HCT116 (cell line): Measurements from ENCODE around the gene OBSCN. TPM values are rescaled to one million over a fixed set of nuclear protein-coding genes. Genes with fewer than 3 reads are reported as not detected.

Experiments used
- ATAC-seq: fragments of 200-7000 bp; cut with Tn5 transposase; 2 replicates; pipeline ENCODE4 v1.9.1; 2020; ENCODE audit warnings: mild to moderate bottlenecking, moderate library complexity
- BruUV-seq: library from RNA; stranded (reverse); fragments of 400-500 nt; replicated peaks from 2 replicates; lab custom pipeline; 2021; lab: Mats Ljungman, UMichigan
- CTCF ChIA-PET: fragments of 300-600 bp; sonication (Branson Sonifier 250); formaldehyde crosslinking; loops from one replicate; lab custom pipeline; 2021; ENCODE audit warnings: antibody characterized with exemption; lab: Charles Lee
- POLR2A ChIA-PET: fragments of 300-600, 350-600 bp; sonication (Branson Sonifier 250); formaldehyde crosslinking; loops from one replicate; lab custom pipeline; 2021; ENCODE audit warnings: antibody characterized with exemption; lab: Charles Lee
- RAD21 ChIA-PET, 2 experiments: fragments of 300-600 bp; sonication (Branson Sonifier 250); formaldehyde crosslinking; loops; one replicate each; lab custom pipeline; 2023; ENCODE audit warnings: low total read pairs in 2 of 2; ENCODE audit not compliant: uncharacterized antibody in 2 of 2, unreplicated experiment in 2 of 2, low non-redundant PET in 1 of 2; lab: Charles Lee
- DNase-seq: peaks from one replicate; pipeline ENCODE4 v3.0.0-alpha.2; 2010; ENCODE audit warnings: low read depth, low spot score
- H2AFZ ChIP-seq: fragments of 200-600 bp; shearing (Covaris generic), sonication (generic); 2 replicates; pipeline ENCODE4 v1.6.1; 2017; ENCODE audit warnings: low read depth, mixed run types, mixed read lengths, antibody characterized with exemption, low read length; ENCODE audit not compliant: poor library complexity, severe bottlenecking
- H3K27ac ChIP-seq: 2 replicates; pipeline ENCODE4 v1.5.1; 2012; ENCODE audit warnings: low read depth, low read length
- H3K27me3 ChIP-seq: fragments of 200-600 bp; sonication (generic); 2 replicates; pipeline ENCODE4 v1.6.1; 2016; ENCODE audit warnings: mixed run types, low read length, mixed read lengths; ENCODE audit not compliant: insufficient read depth
- H3K36me3 ChIP-seq, 2 experiments: fragments of 200-500 bp in 1 of 2; fragments of 200-600 bp in 1 of 2; sonication (Bioruptor generic) in 1 of 2; sonication (generic) in 1 of 2; 2 replicates each; pipeline versions ENCODE4 v1.5.1 to v1.6.1; 2014 to 2016; ENCODE audit warnings: low read length in 2 of 2, inconsistent platforms in 1 of 2, mixed read lengths in 1 of 2, mixed run types in 1 of 2; ENCODE audit not compliant: insufficient read depth in 2 of 2, control insufficient read depth in 1 of 2
- H3K4me1 ChIP-seq, 2 experiments: fragments of 200-600 bp in 1 of 2; sonication (generic) in 1 of 2; 2 replicates each; pipeline versions ENCODE4 v1.5.1 to v1.6.1; 2012 to 2017; ENCODE audit warnings: low read length in 2 of 2, inconsistent platforms in 1 of 2, mild to moderate bottlenecking in 1 of 2, mixed read lengths in 1 of 2, mixed run types in 1 of 2, moderate library complexity in 1 of 2; ENCODE audit not compliant: insufficient read depth in 2 of 2, control insufficient read depth in 1 of 2
- H3K4me2 ChIP-seq: fragments of 200-600 bp; sonication (generic); 2 replicates; pipeline ENCODE4 v1.6.1; 2017; ENCODE audit warnings: mixed run types, low read length, mixed read lengths
- H3K4me3 ChIP-seq, 2 experiments: fragments of 200-600 bp in 1 of 2; sonication (generic) in 1 of 2; replicated peaks in 1 of 2; 2 replicates each; pipeline ENCODE4 v1.5.1; 2011 to 2016; ENCODE audit warnings: low read length in 2 of 2, control low read depth in 1 of 2, low read depth in 1 of 2, mild to moderate bottlenecking in 1 of 2, mixed read lengths in 1 of 2, mixed run types in 1 of 2
- H3K79me2 ChIP-seq: fragments of 200-600 bp; sonication (generic); 2 replicates; pipeline ENCODE4 v1.6.1; 2017; ENCODE audit warnings: mild to moderate bottlenecking, mixed run types, low read length, moderate library complexity, mixed read lengths; ENCODE audit not compliant: insufficient read depth
- H3K9ac ChIP-seq: fragments of 200-600 bp; sonication (generic); 2 replicates; pipeline ENCODE4 v1.6.1; 2016; ENCODE audit warnings: low read length, mixed read lengths
- H3K9me2 ChIP-seq: fragments of 200-600 bp; sonication (generic), shearing (Covaris generic); 2 replicates; pipeline ENCODE4 v1.6.1; 2017; ENCODE audit warnings: mixed run types, mild to moderate bottlenecking, moderate library complexity; ENCODE audit not compliant: insufficient read depth
- H3K9me3 ChIP-seq, 2 experiments: fragments of 200-500 bp in 1 of 2; fragments of 200-600 bp in 1 of 2; sonication (Bioruptor generic) in 1 of 2; sonication (generic) in 1 of 2; 2 replicates each; pipeline ENCODE4 v1.6.1; 2014 to 2017; ENCODE audit warnings: low read length in 2 of 2, mixed read lengths in 2 of 2, inconsistent platforms in 1 of 2, low read depth in 1 of 2, mild to moderate bottlenecking in 1 of 2, mixed run types in 1 of 2, moderate library complexity in 1 of 2; ENCODE audit not compliant: control insufficient read depth in 1 of 2, insufficient read depth in 1 of 2
- H4K20me1 ChIP-seq: fragments of 200-600 bp; sonication (generic), shearing (Covaris generic); 2 replicates; pipeline ENCODE4 v1.6.1; 2017; ENCODE audit warnings: mixed run types, mild to moderate bottlenecking, moderate library complexity; ENCODE audit not compliant: insufficient read depth
- CEBPB ChIP-seq: IDR thresholded peaks from 2 replicates; pipeline ENCODE4 v1.6.1; 2012; ENCODE audit warnings: low read depth
- EZH2 ChIP-seq: fragments of 200-600 bp; sonication (generic); IDR thresholded peaks from 2 replicates; pipeline ENCODE4 v1.6.1; 2017; ENCODE audit warnings: antibody characterized with exemption, mixed run types
- EZH2phosphoT487 ChIP-seq: fragments of 200-600 bp; IDR thresholded peaks from 2 replicates; pipeline ENCODE4 v1.6.1; 2018; ENCODE audit warnings: antibody characterized with exemption, borderline replicate concordance
- FOSL1 ChIP-seq: IDR thresholded peaks from 2 replicates; pipeline ENCODE4 v1.6.1; 2012; ENCODE audit warnings: low read depth
- JUND ChIP-seq: IDR thresholded peaks from 2 replicates; pipeline ENCODE4 v1.6.1; 2012
- POLR2A ChIP-seq: IDR thresholded peaks from 2 replicates; pipeline ENCODE4 v1.7.0; 2011; ENCODE audit warnings: borderline replicate concordance; ENCODE audit not compliant: insufficient read depth, insufficient read length; ENCODE audit errors: extremely low read depth
- RAD21 ChIP-seq: IDR thresholded peaks from 2 replicates; pipeline ENCODE4 v1.6.1; 2012; ENCODE audit warnings: low read depth, mild to moderate bottlenecking
- SIN3A ChIP-seq: IDR thresholded peaks from 2 replicates; pipeline ENCODE4 v1.6.1; 2012; ENCODE audit warnings: low read depth
- SP1 ChIP-seq: IDR thresholded peaks from 2 replicates; pipeline ENCODE4 v1.6.1; 2012; ENCODE audit warnings: low read depth
- SRF ChIP-seq: IDR thresholded peaks from 2 replicates; pipeline ENCODE4 v1.6.1; 2012; ENCODE audit warnings: low read depth
- TCF7L2 ChIP-seq: IDR thresholded peaks from 2 replicates; pipeline ENCODE4 v1.7.0; 2011; ENCODE audit warnings: borderline replicate concordance, inconsistent platforms; ENCODE audit not compliant: insufficient read depth, insufficient read length; ENCODE audit errors: extremely low read depth
- YY1 ChIP-seq: IDR thresholded peaks from 2 replicates; pipeline ENCODE4 v1.6.1; 2011; ENCODE audit warnings: low read length, low read depth, moderate library complexity, mild to moderate bottlenecking; ENCODE audit not compliant: insufficient replicate concordance; ENCODE audit errors: extremely low read depth
- ZFX ChIP-seq: fragments of 450-650 bp; IDR thresholded peaks from 2 replicates; pipeline ENCODE4 v1.6.1; 2017
- ZNF274 ChIP-seq: fragments of 200-500 bp; sonication (Bioruptor generic); IDR thresholded peaks from 2 replicates; pipeline ENCODE4 v1.6.1; 2014; ENCODE audit warnings: mild to moderate bottlenecking, low read depth, low read length, inconsistent platforms
- intact Hi-C: fragments of 100-400 bp; cut with micrococcal nuclease; formaldehyde crosslinking; loops from 2 replicates; pipeline ENCODE4 v1.10.0; 2022
- total RNA-seq: library from RNA; stranded (reverse); gene quantifications from one replicate; pipeline ENCODE4 v1.2.1, GENCODE V29; 2021; ENCODE audit not compliant: unreplicated experiment
- TF ChIP-seq, protein P1 (sequence below): IDR thresholded peaks from 2 replicates; pipeline ENCODE4 v1.6.1; 2012
- TF ChIP-seq, protein P2 (sequence below), 3 experiments: fragments of 200-600 bp in 1 of 3; sonication (generic) in 1 of 3; IDR thresholded peaks in 2 of 3; conservative IDR thresholded peaks in 1 of 3; 2 replicates each; pipeline ENCODE4 v1.5.1; 2012 to 2017; ENCODE audit warnings: low read depth in 2 of 3, low read length in 2 of 3, antibody characterized with exemption in 1 of 3, borderline replicate concordance in 1 of 3, control low read depth in 1 of 3, mild to moderate bottlenecking in 1 of 3, mixed read lengths in 1 of 3, mixed run types in 1 of 3, moderate library complexity in 1 of 3; ENCODE audit not compliant: insufficient read depth in 1 of 3
- TF ChIP-seq, protein P3 (sequence below): IDR thresholded peaks from 2 replicates; pipeline ENCODE4 v1.6.1; 2011; ENCODE audit warnings: mild to moderate bottlenecking, low read length, moderate library complexity; ENCODE audit not compliant: insufficient replicate concordance; ENCODE audit errors: extremely low read depth
- TF ChIP-seq, protein P4 (sequence below): IDR thresholded peaks from 2 replicates; pipeline ENCODE4 v1.6.1; 2012; ENCODE audit warnings: low read depth

The OBSCN gene
- total RNA-seq, 1 experiment from 2014 or later = 16.6 TPM

DNA sequence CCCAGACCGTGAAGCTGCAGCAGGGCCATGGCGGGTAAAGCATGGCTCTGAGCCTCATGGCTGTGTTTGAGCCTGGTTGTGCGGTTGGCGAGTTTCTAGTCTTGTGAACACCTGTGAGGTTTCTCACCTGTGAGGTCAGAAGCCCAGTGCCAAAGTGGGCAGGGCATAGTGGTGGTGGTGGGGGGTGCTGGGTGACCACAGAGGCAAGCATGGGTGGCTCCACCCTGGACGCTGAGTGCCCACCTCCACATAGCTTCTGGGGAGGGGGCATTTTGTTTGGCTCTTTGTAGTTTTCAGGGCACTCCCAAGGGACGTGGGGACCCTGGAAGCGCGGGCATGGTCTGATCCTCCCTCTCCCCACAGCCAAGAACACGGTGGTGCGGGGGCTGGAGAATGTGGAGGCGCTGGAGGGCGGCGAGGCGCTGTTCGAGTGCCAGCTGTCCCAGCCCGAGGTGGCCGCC, 107.7 kb downstream of the OBSCN start (continued):
- TF ChIP-seq ZFX = no peak
- TF ChIP-seq RAD21 = no peak

DNA sequence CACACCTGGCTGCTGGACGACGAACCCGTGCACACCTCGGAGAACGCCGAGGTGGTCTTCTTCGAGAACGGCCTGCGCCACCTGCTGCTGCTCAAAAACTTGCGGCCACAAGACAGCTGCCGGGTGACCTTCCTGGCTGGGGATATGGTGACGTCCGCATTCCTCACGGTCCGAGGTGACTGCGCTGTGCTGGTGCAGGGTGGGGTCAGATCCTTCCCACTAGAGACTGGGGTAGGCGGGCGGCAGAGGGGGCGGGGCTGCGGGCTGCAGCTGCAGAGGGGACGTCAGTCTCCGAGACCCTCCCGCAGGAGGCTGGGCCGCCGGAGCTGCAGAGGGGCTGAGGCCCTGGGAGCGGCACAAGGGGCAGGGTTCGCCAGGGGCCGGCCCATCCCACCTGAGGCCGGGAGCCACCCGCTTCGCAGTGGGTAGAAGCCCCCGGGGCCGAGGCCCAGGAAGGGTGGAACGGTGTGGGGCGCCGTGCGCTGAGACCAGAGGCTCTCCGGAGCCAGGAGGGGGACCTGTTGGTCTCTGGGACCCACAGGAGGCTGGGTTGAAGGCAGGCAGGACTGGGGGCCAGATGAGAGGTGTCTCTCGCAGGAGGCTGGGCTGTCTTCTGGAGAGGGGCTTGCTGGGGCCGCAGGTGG, 108.2 kb downstream of the OBSCN start:
- H3K9ac ChIP-seq = no peak overlapping the region
- no peaks in the 10 kb centered on the region for H3K27me3 ChIP-seq
- H3K4me1 ChIP-seq = no peaks in the 10 kb centered on the region
- TF ChIP-seq SIN3A (no peak), SP1 (no peak), ZNF274 (no peak), CEBPB (no peak), EZH2phosphoT487 (no peak), EZH2 (no peak), SRF (no peak), TCF7L2 (no peak), POLR2A (no peak), YY1 (no peak), JUND (no peak), FOSL1 (no peak), RAD21 (no peak), ZFX (no peak)
- TF ChIP-seq, protein P1, sequence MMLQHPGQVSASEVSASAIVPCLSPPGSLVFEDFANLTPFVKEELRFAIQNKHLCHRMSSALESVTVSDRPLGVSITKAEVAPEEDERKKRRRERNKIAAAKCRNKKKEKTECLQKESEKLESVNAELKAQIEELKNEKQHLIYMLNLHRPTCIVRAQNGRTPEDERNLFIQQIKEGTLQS = no peak
- TF ChIP-seq, protein P2, sequence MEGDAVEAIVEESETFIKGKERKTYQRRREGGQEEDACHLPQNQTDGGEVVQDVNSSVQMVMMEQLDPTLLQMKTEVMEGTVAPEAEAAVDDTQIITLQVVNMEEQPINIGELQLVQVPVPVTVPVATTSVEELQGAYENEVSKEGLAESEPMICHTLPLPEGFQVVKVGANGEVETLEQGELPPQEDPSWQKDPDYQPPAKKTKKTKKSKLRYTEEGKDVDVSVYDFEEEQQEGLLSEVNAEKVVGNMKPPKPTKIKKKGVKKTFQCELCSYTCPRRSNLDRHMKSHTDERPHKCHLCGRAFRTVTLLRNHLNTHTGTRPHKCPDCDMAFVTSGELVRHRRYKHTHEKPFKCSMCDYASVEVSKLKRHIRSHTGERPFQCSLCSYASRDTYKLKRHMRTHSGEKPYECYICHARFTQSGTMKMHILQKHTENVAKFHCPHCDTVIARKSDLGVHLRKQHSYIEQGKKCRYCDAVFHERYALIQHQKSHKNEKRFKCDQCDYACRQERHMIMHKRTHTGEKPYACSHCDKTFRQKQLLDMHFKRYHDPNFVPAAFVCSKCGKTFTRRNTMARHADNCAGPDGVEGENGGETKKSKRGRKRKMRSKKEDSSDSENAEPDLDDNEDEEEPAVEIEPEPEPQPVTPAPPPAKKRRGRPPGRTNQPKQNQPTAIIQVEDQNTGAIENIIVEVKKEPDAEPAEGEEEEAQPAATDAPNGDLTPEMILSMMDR (IDR thresholded peaks at IDR 0.05 in 2 of 3, conservative IDR thresholded peaks at IDR 0.05 in 1 of 3; ENCODE audit: borderline replicate concordance in 1 of 3, insufficient read depth in 1 of 3, low read depth in 2 of 3, low read length in 2 of 3) = no peak
- TF ChIP-seq, protein P3, sequence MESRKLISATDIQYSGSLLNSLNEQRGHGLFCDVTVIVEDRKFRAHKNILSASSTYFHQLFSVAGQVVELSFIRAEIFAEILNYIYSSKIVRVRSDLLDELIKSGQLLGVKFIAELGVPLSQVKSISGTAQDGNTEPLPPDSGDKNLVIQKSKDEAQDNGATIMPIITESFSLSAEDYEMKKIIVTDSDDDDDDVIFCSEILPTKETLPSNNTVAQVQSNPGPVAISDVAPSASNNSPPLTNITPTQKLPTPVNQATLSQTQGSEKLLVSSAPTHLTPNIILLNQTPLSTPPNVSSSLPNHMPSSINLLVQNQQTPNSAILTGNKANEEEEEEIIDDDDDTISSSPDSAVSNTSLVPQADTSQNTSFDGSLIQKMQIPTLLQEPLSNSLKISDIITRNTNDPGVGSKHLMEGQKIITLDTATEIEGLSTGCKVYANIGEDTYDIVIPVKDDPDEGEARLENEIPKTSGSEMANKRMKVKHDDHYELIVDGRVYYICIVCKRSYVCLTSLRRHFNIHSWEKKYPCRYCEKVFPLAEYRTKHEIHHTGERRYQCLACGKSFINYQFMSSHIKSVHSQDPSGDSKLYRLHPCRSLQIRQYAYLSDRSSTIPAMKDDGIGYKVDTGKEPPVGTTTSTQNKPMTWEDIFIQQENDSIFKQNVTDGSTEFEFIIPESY = no peak
- TF ChIP-seq, protein P4, sequence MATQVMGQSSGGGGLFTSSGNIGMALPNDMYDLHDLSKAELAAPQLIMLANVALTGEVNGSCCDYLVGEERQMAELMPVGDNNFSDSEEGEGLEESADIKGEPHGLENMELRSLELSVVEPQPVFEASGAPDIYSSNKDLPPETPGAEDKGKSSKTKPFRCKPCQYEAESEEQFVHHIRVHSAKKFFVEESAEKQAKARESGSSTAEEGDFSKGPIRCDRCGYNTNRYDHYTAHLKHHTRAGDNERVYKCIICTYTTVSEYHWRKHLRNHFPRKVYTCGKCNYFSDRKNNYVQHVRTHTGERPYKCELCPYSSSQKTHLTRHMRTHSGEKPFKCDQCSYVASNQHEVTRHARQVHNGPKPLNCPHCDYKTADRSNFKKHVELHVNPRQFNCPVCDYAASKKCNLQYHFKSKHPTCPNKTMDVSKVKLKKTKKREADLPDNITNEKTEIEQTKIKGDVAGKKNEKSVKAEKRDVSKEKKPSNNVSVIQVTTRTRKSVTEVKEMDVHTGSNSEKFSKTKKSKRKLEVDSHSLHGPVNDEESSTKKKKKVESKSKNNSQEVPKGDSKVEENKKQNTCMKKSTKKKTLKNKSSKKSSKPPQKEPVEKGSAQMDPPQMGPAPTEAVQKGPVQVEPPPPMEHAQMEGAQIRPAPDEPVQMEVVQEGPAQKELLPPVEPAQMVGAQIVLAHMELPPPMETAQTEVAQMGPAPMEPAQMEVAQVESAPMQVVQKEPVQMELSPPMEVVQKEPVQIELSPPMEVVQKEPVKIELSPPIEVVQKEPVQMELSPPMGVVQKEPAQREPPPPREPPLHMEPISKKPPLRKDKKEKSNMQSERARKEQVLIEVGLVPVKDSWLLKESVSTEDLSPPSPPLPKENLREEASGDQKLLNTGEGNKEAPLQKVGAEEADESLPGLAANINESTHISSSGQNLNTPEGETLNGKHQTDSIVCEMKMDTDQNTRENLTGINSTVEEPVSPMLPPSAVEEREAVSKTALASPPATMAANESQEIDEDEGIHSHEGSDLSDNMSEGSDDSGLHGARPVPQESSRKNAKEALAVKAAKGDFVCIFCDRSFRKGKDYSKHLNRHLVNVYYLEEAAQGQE = no peak
- H2AFZ ChIP-seq = no peak overlapping the region
- no peak overlapping the region for H3K27ac ChIP-seq
- no peaks in the 10 kb centered on the region for H4K20me1 ChIP-seq
- no peak overlapping the region for H3K4me2 ChIP-seq
- no peaks in the 10 kb centered on the region for H3K36me3 ChIP-seq
- BruUV-seq = no TSS peak
- no peak overlapping the region for H3K4me3 ChIP-seq
- ATAC-seq = no peak
- ChIA-PET POLR2A (no interaction called here), CTCF (no interaction called here), RAD21 (no interaction called here)
- H3K9me3 ChIP-seq = no peaks in the 10 kb centered on the region
- no peaks in the 10 kb centered on the region for H3K9me2 ChIP-seq
- H3K79me2 ChIP-seq = no peaks in the 10 kb centered on the region
- no peak for DNase-seq
- intact Hi-C loops = no loop called here
